Activated naive CD4-positive, alpha-beta T cell treated with anti-CD3 and anti-CD28 coated beads for 36 hours (primary cell): Measurements from ENCODE around the gene SLC9A3. TPM values are rescaled to one million over a fixed set of nuclear protein-coding genes. Genes with fewer than 3 reads are reported as not detected.
"Not testable (repeated sequence)": the region's sequence is repeated elsewhere in the genome, so short reads cannot be mapped to it uniquely, and the experiment has no call there.

ENCODE experiments used
- CTCF ChIA-PET: fragments of 350-600 bp; sonication (Branson Sonifier 250); formaldehyde crosslinking; loops from one replicate; lab custom pipeline; 2021; ENCODE audit warnings: antibody characterized with exemption; lab: Charles Lee
- DNase-seq: peaks from one replicate; pipeline ENCODE4 v3.0.0-alpha.2; 2020
- H3K27ac Mint-ChIP-seq: one replicate; pipeline ENCODE4 v1.8.0; 2021; ENCODE audit warnings: mild to moderate bottlenecking, mixed read lengths
- H3K27me3 Mint-ChIP-seq: one replicate; pipeline ENCODE4 v1.8.0; 2021; ENCODE audit warnings: low read depth, mixed read lengths
- H3K36me3 Mint-ChIP-seq: one replicate; pipeline ENCODE4 v1.8.0; 2021; ENCODE audit warnings: low read depth, mixed read lengths
- H3K4me1 Mint-ChIP-seq: one replicate; pipeline ENCODE4 v1.8.0; 2021; ENCODE audit warnings: low read depth, mixed read lengths
- H3K4me3 Mint-ChIP-seq: one replicate; pipeline ENCODE4 v1.8.0; 2021; ENCODE audit warnings: mild to moderate bottlenecking, moderate library complexity, mixed read lengths
- H3K9me3 Mint-ChIP-seq: one replicate; pipeline ENCODE4 v1.8.0; 2021; ENCODE audit warnings: mixed read lengths
- intact Hi-C: fragments of 100-400 bp; cut with micrococcal nuclease; formaldehyde crosslinking; loops from one replicate; pipeline ENCODE4 v1.15.1; 2023
- total RNA-seq, 2 experiments: library from RNA; stranded (reverse); gene quantifications; one replicate each; pipeline ENCODE4 v1.2.3, GENCODE V29; 2021

SLC9A3 gene
- total RNA-seq, 2 experiments from 2014 or later: 1.6 to 2.3 TPM

GRCh38 chr5:566636-567309 is 42.5 kb upstream of the SLC9A3 start:
- Mint-ChIP-seq H3K4me1 (no peaks in the 10 kb centered on the region), H3K36me3 (no peaks in the 10 kb centered on the region), H3K27me3 (peaks cover 15% of the 10 kb centered on the region), H3K9me3 (no peaks in the 10 kb centered on the region), H3K27ac (peak overlapping the region; percentile 28), H3K4me3 (no peak overlapping the region)
- intact Hi-C loops: no loop called here
- DNase-seq: no peak
- CTCF ChIA-PET: no interaction called here

DNA sequence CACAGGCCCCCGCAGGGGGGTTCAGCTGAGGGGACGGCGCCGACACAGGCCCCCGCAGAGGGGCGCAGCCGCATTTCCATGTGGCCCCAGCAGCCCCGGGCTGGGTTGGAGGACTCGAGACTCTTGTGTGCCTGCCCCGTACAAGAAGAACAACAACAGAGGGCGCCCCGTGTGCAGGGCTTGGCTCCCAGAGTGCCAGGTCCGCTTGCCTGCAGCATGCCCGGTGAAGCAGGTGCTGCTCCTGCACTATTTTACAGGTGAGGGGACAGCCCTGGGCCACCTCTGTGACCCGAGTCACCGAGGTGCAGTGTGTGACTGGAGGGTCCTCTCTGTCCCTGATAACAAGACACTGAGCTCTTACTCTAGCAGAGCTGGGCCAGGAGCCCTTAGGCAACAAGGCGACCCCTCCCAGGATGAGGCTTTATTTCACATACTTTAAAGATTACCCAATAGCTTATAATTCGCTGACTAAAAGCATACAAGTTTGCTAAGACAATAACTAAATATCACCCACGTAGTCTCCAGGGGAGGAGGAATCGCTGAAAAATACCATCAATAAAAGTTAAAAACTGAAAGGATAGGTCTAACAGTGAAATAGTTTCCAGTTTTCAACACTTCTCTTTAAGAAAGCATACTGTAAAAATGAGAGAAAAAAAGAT is 41.7 kb upstream of the SLC9A3 start:
- DNase-seq: no peak
- no peaks in the 10 kb centered on the region for H3K4me1 Mint-ChIP-seq
- H3K9me3 Mint-ChIP-seq: no peaks in the 10 kb centered on the region
- CTCF ChIA-PET: no interaction called here
- H3K36me3 Mint-ChIP-seq: no peaks in the 10 kb centered on the region
- H3K4me3 Mint-ChIP-seq: no peak overlapping the region
- peaks cover 19% of the 10 kb centered on the region for H3K27me3 Mint-ChIP-seq
- intact Hi-C loops: no loop called here
- no peak overlapping the region for H3K27ac Mint-ChIP-seq

GRCh38 chr5:561408-561807 is 37.2 kb upstream of the SLC9A3 start:
- CTCF ChIA-PET: no interaction called here
- H3K27me3 Mint-ChIP-seq: peaks cover 17% of the 10 kb centered on the region
- H3K9me3 Mint-ChIP-seq: no peaks in the 10 kb centered on the region
- no peaks in the 10 kb centered on the region for H3K4me1 Mint-ChIP-seq
- H3K4me3 Mint-ChIP-seq: no peak overlapping the region
- H3K27ac Mint-ChIP-seq: no peak overlapping the region
- no peak for DNase-seq
- no peaks in the 10 kb centered on the region for H3K36me3 Mint-ChIP-seq
- intact Hi-C loops: no loop called here

- H3K36me3 Mint-ChIP-seq: no peaks in the 10 kb centered on the region
- no peaks in the 10 kb centered on the region for H3K4me1 Mint-ChIP-seq
- no peak for DNase-seq
- H3K27me3 Mint-ChIP-seq: peaks cover 17% of the 10 kb centered on the region
- H3K9me3 Mint-ChIP-seq: no peaks in the 10 kb centered on the region
- intact Hi-C loops: no loop called here
- H3K4me3 Mint-ChIP-seq: no peak overlapping the region
- H3K27ac Mint-ChIP-seq: no peak overlapping the region
- CTCF ChIA-PET: no interaction called here
Measured at GRCh38 chr5:560792-561166, 36.5 kb upstream of the SLC9A3 start.

DNA sequence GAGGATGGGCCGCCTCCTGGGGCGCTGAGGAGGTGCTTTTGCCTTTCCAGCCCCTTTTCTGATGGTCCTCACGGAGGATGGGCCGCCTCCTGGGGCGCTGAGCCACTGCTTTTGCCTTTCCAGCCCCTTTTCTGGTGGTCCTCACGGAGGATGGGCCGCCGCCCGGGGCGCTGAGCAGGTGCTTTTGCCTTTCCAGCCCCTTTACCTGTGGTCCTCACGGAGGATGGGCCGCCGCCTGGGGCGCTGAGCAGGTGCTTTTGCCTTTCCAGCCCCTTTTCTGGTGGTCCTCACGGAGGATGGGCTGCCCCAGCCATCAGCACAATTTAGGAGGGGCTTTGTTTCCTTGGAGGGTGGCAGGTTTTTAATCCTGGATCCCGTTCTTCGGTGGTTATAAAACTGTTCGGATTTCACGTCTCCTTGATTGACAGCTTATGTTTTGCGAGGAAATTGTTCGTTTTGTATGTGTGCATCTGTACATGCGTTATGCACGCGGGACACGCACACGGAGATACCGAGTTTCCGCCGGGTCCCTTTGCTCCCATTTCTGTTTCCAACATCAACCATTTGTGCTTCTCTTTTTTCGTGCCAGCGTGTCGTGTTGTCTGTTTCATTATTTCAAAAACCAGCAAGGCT is 34.7 kb upstream of the SLC9A3 start:
- CTCF ChIA-PET: no interaction called here
- Mint-ChIP-seq H3K36me3 (no peaks in the 10 kb centered on the region), H3K27me3 (peaks cover 17% of the 10 kb centered on the region), H3K4me3 (no peak overlapping the region), H3K27ac (no peak overlapping the region), H3K4me1 (no peaks in the 10 kb centered on the region), H3K9me3 (no peaks in the 10 kb centered on the region)
- intact Hi-C loops: no loop called here
- no peak for DNase-seq

DNA sequence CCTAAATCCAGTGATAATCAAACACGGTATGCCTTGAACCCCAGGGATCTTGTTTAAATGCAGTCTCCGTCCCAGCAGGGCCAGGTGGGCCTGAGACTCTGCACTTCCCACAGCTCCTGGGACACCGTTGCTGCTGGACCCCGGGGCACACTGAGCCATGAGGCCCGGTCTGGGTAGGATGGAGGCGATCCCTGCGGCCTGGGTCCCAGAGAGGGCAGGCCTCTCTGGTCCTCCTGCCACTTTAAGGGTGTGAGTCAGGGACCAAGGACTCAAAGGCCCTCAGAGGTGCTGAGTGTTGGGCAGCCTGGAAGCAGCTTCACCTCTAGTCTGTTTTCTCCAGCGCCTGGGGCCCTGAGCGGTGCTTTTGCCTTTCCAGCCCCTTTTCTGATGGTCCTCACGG is 34.1 kb upstream of the SLC9A3 start:
- H3K27ac Mint-ChIP-seq: no peak overlapping the region
- H3K27me3 Mint-ChIP-seq: peaks cover 17% of the 10 kb centered on the region
- intact Hi-C loops: no loop called here
- CTCF ChIA-PET: no interaction called here
- no peak for DNase-seq
- no peak overlapping the region for H3K4me3 Mint-ChIP-seq
- H3K4me1 Mint-ChIP-seq: no peaks in the 10 kb centered on the region
- H3K9me3 Mint-ChIP-seq: no peaks in the 10 kb centered on the region
- H3K36me3 Mint-ChIP-seq: no peaks in the 10 kb centered on the region

- H3K4me3 Mint-ChIP-seq, H3K27ac Mint-ChIP-seq, H3K4me1 Mint-ChIP-seq, H3K36me3 Mint-ChIP-seq, CTCF ChIA-PET, DNase-seq, H3K9me3 Mint-ChIP-seq, intact Hi-C loops: not testable (repeated sequence)
- peaks cover 17% of the 10 kb centered on the region for H3K27me3 Mint-ChIP-seq
Measured at GRCh38 chr5:557917-558316, 33.7 kb upstream of the SLC9A3 start.

DNA sequence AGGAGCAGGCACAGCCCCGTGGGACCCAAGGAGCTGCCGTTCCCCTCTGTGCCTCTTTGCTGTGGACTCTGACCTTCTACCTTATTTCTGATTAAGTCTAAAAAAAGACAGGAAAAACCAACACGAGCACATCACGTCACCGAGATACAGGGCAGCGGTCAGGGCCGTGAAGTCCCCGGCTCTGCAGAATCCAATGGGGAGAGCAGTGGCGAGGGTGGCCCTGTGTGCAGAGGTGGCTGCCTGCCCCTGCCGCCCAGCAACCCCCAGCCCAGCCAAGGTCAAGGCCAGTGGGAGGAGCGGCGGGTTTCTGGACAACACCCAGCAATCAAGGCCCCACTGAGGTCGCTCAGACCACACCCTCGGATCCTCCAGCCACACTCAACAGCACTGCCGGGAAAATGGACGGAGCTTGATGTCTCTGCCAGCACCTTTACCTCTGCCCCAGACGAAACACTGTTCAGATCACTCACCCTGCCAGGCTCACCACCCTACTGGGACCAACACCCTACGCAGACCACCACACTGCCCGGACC is 32.7 kb upstream of the SLC9A3 start:
- Mint-ChIP-seq H3K4me3 (no peak overlapping the region), H3K27ac (no peak overlapping the region), H3K9me3 (no peaks in the 10 kb centered on the region), H3K4me1 (no peaks in the 10 kb centered on the region), H3K27me3 (peaks cover 17% of the 10 kb centered on the region), H3K36me3 (no peaks in the 10 kb centered on the region)
- intact Hi-C loops: no loop called here
- CTCF ChIA-PET: no interaction called here
- no peak for DNase-seq

DNA sequence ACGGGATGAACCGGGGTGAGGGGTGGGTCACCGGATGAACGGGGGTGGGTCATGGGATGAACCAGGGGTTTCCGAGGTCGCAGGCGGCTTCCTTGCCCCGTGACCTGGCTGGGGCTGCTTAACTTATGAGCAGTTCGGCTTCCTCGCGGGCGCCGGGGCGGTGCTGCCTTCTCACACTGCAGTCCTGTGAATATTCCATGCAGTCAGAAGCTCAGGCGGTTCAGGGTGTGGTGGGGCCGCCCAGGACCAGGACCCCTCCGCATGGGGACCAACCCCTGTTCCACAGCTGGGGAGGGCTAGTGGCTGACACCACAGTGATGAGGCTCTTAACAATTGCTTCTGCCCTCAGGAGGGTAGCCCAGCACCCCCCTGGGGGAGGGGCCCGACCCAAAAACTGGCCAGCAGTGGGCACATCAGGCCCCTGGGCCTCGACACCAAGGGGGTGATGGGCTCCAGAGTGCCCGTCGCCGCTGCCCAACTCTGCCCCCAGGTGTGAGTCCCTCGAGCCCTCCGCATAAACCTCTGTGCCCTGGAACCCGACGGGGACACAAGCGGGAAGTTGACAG is 30.9 kb upstream of the SLC9A3 start:
- intact Hi-C loops: no loop called here
- Mint-ChIP-seq H3K4me3 (no peak overlapping the region), H3K36me3 (no peaks in the 10 kb centered on the region), H3K27me3 (peaks cover 9% of the 10 kb centered on the region), H3K27ac (no peak overlapping the region), H3K9me3 (peaks cover under 1% of the 10 kb centered on the region), H3K4me1 (no peaks in the 10 kb centered on the region)
- CTCF ChIA-PET: interaction anchor here (1.1 kb wide), 1 partner anchor 108 kb away, joined by 4 read pairs; no protein-coding TSS in a partner anchor
- no peak for DNase-seq

DNA sequence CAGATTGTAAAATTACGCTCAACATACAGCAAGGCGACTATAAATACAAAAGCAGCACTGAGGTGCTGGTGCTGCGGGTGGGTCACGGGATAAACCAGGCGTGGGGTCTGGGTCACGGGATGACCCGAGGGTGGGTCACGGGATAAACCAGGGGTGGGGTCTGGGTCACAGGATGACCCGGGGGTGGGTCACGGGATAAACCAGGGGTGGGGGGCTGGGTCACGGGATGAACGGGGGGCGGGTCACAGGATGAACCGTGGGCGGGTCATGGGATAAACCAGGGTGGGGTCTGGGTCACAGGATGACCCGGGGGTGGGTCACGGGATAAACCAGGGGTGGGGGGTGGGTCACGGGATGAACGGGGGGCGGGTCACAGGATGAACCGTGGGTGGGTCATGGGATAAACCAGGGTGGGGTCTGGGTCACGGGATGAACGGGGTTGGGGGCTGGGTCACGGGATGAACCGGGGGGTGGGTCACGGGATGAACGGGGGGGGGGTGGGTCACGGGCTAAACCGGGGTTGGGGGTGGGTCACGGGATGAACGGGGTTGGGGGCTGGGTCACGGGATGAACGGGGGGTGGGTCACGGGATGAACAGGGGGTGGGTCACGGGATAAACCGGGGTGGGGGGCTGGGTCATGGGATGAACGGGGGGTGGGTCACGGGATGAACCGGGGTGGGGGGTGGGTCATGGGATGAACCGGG is 30.2 kb upstream of the SLC9A3 start:
- Mint-ChIP-seq H3K27me3 (peaks cover 12% of the 10 kb centered on the region), H3K9me3 (peaks cover 1% of the 10 kb centered on the region), H3K4me1 (no peaks in the 10 kb centered on the region), H3K27ac (no peak overlapping the region), H3K36me3 (no peaks in the 10 kb centered on the region), H3K4me3 (no peak overlapping the region)
- DNase-seq: no peak
- CTCF ChIA-PET: interaction anchor here (1.1 kb wide), 1 partner anchor 108 kb away, joined by 4 read pairs; no protein-coding TSS in a partner anchor
- intact Hi-C loops: no loop called here

DNA sequence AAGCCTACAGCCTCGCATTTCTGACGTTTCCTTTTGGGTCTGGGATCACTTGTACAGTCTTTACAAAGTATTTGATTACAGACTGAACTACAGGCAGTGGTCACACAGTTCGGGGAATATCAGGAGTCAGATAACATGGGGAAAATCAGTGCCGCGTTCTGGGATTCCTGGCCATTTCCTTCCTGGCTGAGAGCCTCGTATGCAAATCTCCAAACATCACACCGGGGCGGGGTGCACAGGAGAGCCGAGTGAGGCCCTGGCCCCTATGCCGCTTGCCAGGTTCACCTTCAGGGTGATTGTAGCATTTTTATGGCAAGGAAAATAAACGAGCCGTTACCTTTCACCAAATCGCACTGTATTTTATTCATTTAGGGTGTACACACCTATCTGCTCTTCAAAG is 29.6 kb upstream of the SLC9A3 start:
- CTCF ChIA-PET: no interaction called here
- no peaks in the 10 kb centered on the region for H3K4me1 Mint-ChIP-seq
- no peak overlapping the region for H3K27ac Mint-ChIP-seq
- no peak for DNase-seq
- H3K9me3 Mint-ChIP-seq: peaks cover 1% of the 10 kb centered on the region
- no peaks in the 10 kb centered on the region for H3K36me3 Mint-ChIP-seq
- H3K27me3 Mint-ChIP-seq: peaks cover 11% of the 10 kb centered on the region
- H3K4me3 Mint-ChIP-seq: no peak overlapping the region
- intact Hi-C loops: no loop called here

- CTCF ChIA-PET: no interaction called here
- Mint-ChIP-seq H3K4me3 (no peak overlapping the region), H3K4me1 (no peaks in the 10 kb centered on the region), H3K27me3 (peaks cover 16% of the 10 kb centered on the region), H3K9me3 (peaks cover 1% of the 10 kb centered on the region), H3K27ac (no peak overlapping the region), H3K36me3 (no peaks in the 10 kb centered on the region)
- intact Hi-C loops: no loop called here
- no peak for DNase-seq
Measured at GRCh38 chr5:551406-551805, 27.2 kb upstream of the SLC9A3 start.
